ENCODE results near the gene TP53I3.

DNA sequence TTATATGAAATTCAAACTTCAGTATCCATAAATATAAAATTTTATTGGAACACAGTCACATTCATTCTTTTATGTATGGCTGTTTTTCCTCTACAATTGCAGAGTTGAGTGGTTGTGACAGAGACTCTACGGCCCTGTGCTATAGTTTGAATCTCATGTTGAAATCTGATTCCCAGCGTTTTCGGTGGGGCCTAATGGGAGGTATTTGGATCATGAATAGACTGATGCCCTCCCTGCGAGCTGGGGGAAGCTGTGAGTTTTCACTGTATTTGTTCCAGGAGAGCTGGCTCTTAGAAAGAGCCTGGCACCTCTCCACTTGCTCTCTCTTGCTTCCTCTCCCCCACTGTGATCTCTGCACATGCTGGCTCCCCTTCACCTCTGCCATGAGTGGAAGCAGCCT, 36.8 kb upstream of the TP53I3 start:
- TF ChIP-seq, protein P1, sequence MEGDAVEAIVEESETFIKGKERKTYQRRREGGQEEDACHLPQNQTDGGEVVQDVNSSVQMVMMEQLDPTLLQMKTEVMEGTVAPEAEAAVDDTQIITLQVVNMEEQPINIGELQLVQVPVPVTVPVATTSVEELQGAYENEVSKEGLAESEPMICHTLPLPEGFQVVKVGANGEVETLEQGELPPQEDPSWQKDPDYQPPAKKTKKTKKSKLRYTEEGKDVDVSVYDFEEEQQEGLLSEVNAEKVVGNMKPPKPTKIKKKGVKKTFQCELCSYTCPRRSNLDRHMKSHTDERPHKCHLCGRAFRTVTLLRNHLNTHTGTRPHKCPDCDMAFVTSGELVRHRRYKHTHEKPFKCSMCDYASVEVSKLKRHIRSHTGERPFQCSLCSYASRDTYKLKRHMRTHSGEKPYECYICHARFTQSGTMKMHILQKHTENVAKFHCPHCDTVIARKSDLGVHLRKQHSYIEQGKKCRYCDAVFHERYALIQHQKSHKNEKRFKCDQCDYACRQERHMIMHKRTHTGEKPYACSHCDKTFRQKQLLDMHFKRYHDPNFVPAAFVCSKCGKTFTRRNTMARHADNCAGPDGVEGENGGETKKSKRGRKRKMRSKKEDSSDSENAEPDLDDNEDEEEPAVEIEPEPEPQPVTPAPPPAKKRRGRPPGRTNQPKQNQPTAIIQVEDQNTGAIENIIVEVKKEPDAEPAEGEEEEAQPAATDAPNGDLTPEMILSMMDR (IDR thresholded peaks at IDR 0.05), result no peak
- TF ChIP-seq POLR2A (IDR thresholded peaks at IDR 0.05), result no peak
